ENCODE measurements around the gene SLC9A3. TPM values are rescaled to one million over a fixed set of nuclear protein-coding genes. Genes with fewer than 3 reads are reported as not detected.
"Not testable (repeated sequence)": the region's sequence is repeated elsewhere in the genome, so short reads cannot be mapped to it uniquely, and the experiment has no call there.

The SLC9A3 gene
- total RNA-seq, 4 donors from 2014 or later, result 1.7 to 4.5 (median 2.9) TPM

DNA sequence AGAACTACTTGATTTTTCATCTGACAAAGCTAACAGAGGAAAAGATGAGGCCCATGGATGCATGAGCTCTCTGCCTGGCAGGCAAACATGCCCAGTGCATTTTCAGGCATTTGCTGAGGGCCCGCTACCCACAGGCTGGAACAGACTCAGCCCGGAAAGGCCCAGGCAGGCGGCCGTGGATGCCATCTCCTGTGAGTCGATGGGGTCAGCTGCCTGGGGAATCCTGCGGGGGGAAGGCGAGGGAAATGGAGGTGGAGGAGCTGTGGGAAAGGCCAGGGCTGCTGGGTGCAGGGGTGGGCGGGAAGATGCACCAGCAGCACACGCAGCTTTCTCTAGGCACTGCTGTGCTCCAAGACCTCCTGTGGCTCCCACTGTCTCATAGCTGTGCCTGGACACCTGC, 13.7 kb downstream of the SLC9A3 start:
- H3K9me3 ChIP-seq, result no peaks in the 10 kb centered on the region
- in situ Hi-C loops (cut with MboI; ENCODE audit: low sequenced_read_pairs in 4 of 4) (no loop called here), intact Hi-C loops (cut with DNase I; ENCODE audit: low total_unique reads) (no loop called here)
- H3K27me3 ChIP-seq, result peaks cover 5 to 8% (median 6%) of the 10 kb centered on the region in 3 donors
- no peaks in the 10 kb centered on the region for H3K4me1 ChIP-seq
- no peak overlapping the region for H3K4me3 ChIP-seq
- H3K27ac ChIP-seq, result no peak overlapping the region
- ATAC-seq, result no peak
- no peaks in the 10 kb centered on the region for H3K36me3 ChIP-seq
- no peak for TF ChIP-seq CTCF (IDR thresholded peaks at IDR 0.05 in 4 of 5, conservative IDR thresholded peaks at IDR 0.05 in 1 of 5)
- no peak for TF ChIP-seq POLR2A (IDR thresholded peaks at IDR 0.05)
- DNase-seq, result no peak

GRCh38 chr5:509611-510185, 14.6 kb downstream of the SLC9A3 start:
- DNase-seq (no peak), ATAC-seq (no peak)
- in situ Hi-C loops (cut with MboI; ENCODE audit: low sequenced_read_pairs in 4 of 4), result no loop called here
- Histone ChIP-seq H3K36me3 (no peaks in the 10 kb centered on the region), H3K27me3 (peaks cover under 1 to 6% (median 6%) of the 10 kb centered on the region in 3 donors), H3K4me3 (no peak overlapping the region), H3K9me3 (no peaks in the 10 kb centered on the region), H3K4me1 (no peaks in the 10 kb centered on the region), H3K27ac (no peak overlapping the region)
- TF ChIP-seq CTCF (IDR thresholded peaks at IDR 0.05 in 4 of 5, conservative IDR thresholded peaks at IDR 0.05 in 1 of 5) (no peak), POLR2A (IDR thresholded peaks at IDR 0.05) (no peak)
- intact Hi-C loops (cut with DNase I; ENCODE audit: low total_unique reads), result no loop called here

- H3K36me3 ChIP-seq; ATAC-seq; H3K4me1 ChIP-seq; intact Hi-C loops (cut with DNase I; ENCODE audit: low total_unique reads); in situ Hi-C loops (cut with MboI; ENCODE audit: low sequenced_read_pairs in 4 of 4); DNase-seq; H3K27ac ChIP-seq; H3K4me3 ChIP-seq; H3K9me3 ChIP-seq: not testable (repeated sequence)
- H3K27me3 ChIP-seq, result peaks cover 4 to 11% (median 6%) of the 10 kb centered on the region in 3 donors
These were observed 16.2 kb downstream of the SLC9A3 start for GRCh38 chr5:507986-508575.

GRCh38 chr5:505951-506525, 18.2 kb downstream of the SLC9A3 start:
- no peaks in the 10 kb centered on the region for H3K4me1 ChIP-seq
- in situ Hi-C loops (cut with MboI; ENCODE audit: low sequenced_read_pairs in 4 of 4) (no loop called here), intact Hi-C loops (cut with DNase I; ENCODE audit: low total_unique reads) (no loop called here)
- TF ChIP-seq CTCF (IDR thresholded peaks at IDR 0.05 in 4 of 5, conservative IDR thresholded peaks at IDR 0.05 in 1 of 5) (no peak), POLR2A (IDR thresholded peaks at IDR 0.05) (no peak)
- no peaks in the 10 kb centered on the region for H3K36me3 ChIP-seq
- H3K27me3 ChIP-seq, result peaks cover 18 to 31% (median 20%) of the 10 kb centered on the region in 3 donors
- DNase-seq (no peak), ATAC-seq (no peak)
- no peak overlapping the region for H3K4me3 ChIP-seq
- H3K9me3 ChIP-seq, result no peaks in the 10 kb centered on the region
- H3K27ac ChIP-seq, result no peak overlapping the region

DNA sequence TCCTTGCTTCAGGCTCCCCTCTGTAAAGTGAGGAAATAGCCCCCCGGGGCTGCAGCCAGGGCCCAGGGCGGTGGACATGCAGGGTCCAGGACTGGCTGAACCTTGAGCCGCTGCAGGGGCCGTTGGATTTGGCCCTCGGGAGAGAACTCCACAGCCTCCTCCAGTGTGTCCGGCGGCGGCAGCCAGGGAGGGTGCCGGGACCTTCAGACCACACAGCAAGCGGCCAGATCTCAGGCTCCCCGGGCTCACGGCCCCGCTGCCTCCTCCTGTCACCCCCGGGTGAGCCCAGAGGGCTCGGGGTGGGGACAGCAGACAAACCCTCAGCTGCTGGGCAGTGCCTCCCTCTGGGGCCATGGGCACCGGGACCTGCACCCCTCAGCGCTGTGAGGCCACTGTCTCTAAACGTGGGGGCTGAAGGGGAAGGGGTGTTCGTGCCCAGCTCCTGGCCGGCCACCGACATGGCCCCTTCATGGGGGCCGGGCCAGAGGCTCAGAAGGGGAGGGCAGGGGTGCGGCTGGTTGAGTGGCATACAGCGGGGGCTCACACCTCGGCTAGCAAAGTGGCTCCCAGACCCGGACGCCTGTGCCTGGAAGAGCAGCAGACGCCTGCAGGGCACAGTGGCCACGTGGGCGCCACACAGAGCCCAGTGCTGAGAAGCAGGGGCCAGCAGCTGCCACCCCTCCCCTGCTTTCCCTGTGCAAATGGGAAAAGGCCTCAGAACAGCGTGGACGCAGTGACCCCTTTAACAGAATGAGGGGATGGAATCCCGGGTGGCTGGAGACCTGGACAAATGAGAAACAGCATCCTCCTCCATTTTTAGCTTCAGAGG, 19.7 kb downstream of the SLC9A3 start:
- in situ Hi-C loops (cut with MboI; ENCODE audit: low sequenced_read_pairs in 4 of 4), result no loop called here
- peaks cover 21 to 37% (median 31%) of the 10 kb centered on the region in 3 donors for H3K27me3 ChIP-seq

More for the DNA sequence above, 19.7 kb downstream of the SLC9A3 start:
- H3K9me3 ChIP-seq, result no peaks in the 10 kb centered on the region
- H3K4me1 ChIP-seq, result no peaks in the 10 kb centered on the region
- intact Hi-C loops (cut with DNase I; ENCODE audit: low total_unique reads), result no loop called here
- ATAC-seq, result no peak
- H3K27ac ChIP-seq, result no peak overlapping the region
- H3K4me3 ChIP-seq, result no peak overlapping the region
- TF ChIP-seq POLR2A (IDR thresholded peaks at IDR 0.05), result no peak
- no peak for TF ChIP-seq CTCF (IDR thresholded peaks at IDR 0.05 in 4 of 5, conservative IDR thresholded peaks at IDR 0.05 in 1 of 5)
- no peak for DNase-seq
- H3K36me3 ChIP-seq, result no peaks in the 10 kb centered on the region

All from gastrocnemius medialis (tissue), 4 donors.